HG02840 (cell line): ENCODE results near the gene PTPRD.

Experiments used
- ATAC-seq: cut with Tn5 transposase; IDR thresholded peaks from one replicate; pipeline ENCODE4 v1.9.1; 2021; ENCODE audit warnings: mild to moderate bottlenecking, moderate library complexity, moderate number of reproducible peaks; ENCODE audit not compliant: unreplicated experiment, low FRiP score

PTPRD gene

GRCh38 chr9:8825585-8826147 lies 1787.1 kb downstream of the PTPRD start:
- no peak for ATAC-seq

GRCh38 chr9:8823131-8823895 lies 1789.5 kb downstream of the PTPRD start:
- no peak for ATAC-seq

GRCh38 chr9:8822667-8823025 lies 1790.2 kb downstream of the PTPRD start:
- ATAC-seq = no peak

DNA sequence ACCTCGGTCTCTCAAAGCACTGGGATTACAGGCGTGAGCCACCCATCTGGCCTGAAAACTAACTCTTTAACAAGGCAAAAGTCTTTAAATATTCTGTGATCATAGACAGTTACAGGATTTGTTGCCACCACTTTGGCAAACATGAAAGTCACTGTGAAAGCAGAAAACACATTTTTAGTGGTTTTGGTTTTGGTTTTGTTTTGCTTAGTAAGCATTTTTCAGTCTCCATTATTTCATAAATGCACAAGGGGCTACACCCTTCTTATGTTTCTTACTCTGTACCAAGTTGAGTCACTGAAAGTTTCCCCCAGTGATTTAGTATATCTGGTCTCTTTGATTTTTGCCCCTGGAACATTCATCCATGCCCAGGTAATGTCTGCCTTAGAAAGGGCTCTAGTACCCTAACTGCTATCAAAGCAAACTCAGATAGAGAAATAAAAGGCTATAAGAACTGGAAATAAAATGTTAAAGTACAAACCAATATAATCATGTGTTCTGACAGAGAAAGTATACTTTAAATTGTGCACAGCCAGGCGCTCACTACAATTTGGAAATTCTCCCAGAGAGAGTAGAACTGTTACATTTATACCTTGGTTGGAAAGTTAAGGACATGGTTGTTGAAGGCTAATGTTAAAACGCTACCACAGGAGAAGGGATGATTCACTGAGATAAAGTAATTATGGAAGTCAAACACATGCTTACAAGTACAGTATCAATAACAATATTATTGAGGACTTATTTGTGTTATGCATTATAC lies 1790.7 kb downstream of the PTPRD start:
- no peak for ATAC-seq

DNA sequence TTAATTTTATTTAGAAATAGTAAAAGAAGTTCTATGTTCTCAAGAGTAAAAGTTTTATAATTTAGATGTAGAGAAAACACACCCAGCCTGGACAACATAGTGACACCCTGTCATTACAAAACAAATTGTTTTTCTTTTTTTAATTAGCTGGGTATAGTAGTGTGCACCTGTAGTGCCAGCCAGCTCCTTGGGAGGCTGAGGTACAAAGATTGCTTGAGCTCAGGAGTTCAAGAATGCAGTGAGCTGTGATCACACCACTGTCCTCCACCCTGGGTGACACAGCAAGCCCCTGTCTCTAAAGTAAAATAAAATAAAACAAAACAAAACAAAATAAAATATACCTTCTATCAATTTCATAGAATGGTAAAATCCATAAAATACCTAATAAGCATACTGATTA lies 1795.5 kb downstream of the PTPRD start:
- ATAC-seq = no peak

DNA sequence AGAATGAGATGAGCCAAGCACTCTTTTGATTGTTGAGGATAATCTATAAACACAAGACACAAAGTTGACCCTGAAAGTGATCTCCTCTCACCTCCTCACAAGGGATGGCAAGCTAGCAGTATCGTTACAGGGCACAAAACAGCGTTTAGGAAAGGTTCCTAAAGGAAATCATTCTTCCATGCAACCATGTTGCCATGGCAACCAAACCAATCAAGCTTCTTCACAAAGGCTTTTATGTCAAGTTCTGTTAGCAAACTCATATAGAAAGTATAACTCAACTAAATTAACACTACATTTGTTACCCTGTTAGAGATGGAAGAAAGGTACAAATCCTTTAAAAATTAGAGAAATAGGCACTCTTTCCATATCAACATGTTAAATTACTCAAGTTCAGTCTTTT lies 1796.4 kb downstream of the PTPRD start:
- ATAC-seq = no peak

GRCh38 chr9:8815931-8816330 lies 1796.9 kb downstream of the PTPRD start:
- ATAC-seq = no peak

GRCh38 chr9:8815219-8815618 lies 1797.6 kb downstream of the PTPRD start:
- no peak for ATAC-seq

GRCh38 chr9:8812888-8813287 lies 1799.9 kb downstream of the PTPRD start:
- no peak for ATAC-seq

DNA sequence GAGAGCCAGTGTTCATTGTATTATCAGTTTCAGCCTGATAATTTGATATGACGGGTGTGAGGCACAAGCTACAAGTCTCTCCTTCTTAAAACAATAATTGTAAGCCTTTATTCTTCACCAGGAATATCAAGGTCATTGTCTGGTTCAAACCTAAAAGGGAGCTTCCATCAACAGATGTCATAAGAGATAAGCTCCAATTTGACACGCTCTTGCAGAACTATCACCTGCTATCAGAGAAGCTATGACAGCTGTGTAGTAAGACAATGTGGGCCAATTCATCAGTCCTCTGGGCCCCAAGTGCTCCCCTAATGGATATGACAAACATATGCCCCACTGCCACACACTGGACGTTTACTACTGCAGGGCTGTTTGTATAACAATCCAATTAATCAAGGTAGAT lies 1803.1 kb downstream of the PTPRD start:
- ATAC-seq = no peak

DNA sequence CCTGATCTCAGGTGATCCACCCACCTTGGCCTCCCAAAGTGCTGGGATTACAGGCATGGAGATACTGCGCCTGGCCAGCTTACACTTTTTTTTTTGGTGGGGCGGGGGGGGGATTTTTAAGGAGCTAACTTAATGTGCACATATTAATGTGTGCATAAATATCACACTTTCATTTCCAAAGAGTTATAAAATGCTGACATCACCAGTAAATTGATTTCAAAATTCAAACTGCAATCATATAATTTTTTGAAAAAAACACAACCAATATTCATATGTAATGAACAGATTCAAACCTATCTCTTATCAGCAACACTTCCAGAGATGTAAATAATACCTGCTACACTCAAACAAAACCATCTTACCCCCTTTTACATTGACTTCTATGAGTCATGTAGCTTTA lies 1806.7 kb downstream of the PTPRD start:
- no peak for ATAC-seq

- ATAC-seq = no peak
These were observed 1808.2 kb downstream of the PTPRD start for GRCh38 chr9:8804613-8805012.

DNA sequence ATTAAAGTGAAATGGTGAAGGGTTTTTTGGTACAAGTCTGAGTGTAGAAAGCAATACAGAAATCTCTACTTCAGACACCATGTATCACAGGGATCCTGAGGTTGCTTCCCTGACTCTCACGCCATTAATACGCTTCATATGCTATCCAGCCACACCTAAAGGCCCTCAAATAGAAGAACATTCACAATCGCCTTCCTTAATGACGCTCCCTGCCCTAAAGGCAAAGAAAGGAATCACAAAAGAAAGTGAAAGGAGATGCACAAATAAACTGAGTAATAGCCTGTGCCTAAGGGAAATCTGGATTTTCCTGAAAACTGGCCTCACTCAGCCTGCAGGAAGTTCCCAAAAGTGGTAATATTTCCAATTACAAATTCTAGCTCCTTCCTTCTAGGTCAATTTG lies 1810.6 kb downstream of the PTPRD start:
- ATAC-seq = no peak

DNA sequence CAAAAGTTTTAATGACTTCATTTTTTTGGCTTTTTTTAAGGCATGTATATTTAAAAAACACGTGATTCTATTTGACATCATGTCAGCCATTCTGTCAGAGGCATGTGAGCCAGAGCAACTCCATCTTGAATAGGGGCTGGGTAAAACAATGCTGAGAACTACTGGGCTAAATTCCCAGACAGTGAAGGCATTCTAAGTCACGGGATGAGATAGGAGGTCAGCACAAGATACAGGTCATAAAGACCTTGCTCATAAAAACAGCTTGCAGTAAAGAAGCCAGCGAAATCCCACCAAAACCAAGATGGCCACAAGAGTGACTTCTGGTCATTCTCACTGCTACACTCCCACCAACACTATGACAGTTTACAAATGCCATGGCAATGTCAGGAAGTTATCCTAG lies 1812.6 kb downstream of the PTPRD start:
- no peak for ATAC-seq

DNA sequence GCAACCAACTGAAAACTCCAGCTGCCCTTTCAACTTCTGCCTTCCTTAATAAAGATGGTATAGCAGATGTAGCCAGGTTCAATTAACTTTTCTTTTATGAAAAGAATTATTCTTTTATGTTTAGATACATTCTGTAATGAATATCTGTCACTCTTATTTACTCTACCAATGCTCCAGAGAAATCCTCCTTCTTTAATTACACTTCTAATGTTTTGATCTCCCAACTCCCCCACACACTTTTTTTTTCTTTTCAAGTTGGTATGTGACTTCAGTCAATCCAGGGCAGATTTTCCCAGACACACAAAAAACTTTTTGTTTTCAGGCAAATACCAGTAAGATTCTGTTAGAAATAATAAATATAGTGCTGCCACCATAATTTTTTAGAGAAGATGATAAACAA lies 1813.2 kb downstream of the PTPRD start:
- ATAC-seq = no peak

DNA sequence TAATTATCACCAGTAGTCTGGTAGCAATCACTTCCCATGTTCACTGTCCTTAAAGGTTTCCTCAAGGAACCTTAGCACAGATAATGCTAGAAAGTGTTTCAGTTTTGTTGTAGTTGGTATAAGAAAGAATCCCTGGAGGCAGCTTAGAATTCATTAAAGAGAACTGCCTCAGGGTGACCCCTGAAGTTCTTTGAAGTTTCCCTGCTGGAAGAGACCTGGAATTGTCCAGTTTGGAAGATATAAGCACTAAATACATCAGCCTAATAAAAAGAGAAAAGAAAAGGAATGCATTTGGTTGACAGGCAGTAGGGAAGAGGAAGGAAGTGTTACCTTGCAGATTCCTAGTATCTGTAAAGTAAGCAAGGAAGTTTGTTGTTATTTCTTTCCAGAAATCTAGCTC lies 1813.6 kb downstream of the PTPRD start:
- no peak for ATAC-seq

- ATAC-seq = no peak
These were observed 1828.0 kb downstream of the PTPRD start for GRCh38 chr9:8784838-8785237.

- no peak for ATAC-seq
These were observed 1828.9 kb downstream of the PTPRD start for GRCh38 chr9:8783941-8784340.

GRCh38 chr9:8782237-8782636 lies 1830.6 kb downstream of the PTPRD start:
- no peak for ATAC-seq

- ATAC-seq = no peak
These were observed 1831.3 kb downstream of the PTPRD start for GRCh38 chr9:8781458-8781857.

- no peak for ATAC-seq
These were observed 1832.4 kb downstream of the PTPRD start for GRCh38 chr9:8780386-8780785.

GRCh38 chr9:8779478-8779877 lies 1833.3 kb downstream of the PTPRD start:
- no peak for ATAC-seq
